IMR-90 (cell line): ENCODE results near the gene EIF3A. TPM values are rescaled to one million over a fixed set of nuclear protein-coding genes. Genes with fewer than 3 reads are reported as not detected.

ENCODE experiments used
- ATAC-seq: fragments of 200-7000 bp; cut with Tn5 transposase; 2 replicates; pipeline ENCODE4 v1.9.1; 2020; ENCODE audit warnings: low read depth, mild to moderate bottlenecking, moderate library complexity
- BruUV-seq: library from RNA; stranded (reverse); fragments of 400-500 nt; replicated peaks from 2 replicates; lab custom pipeline; 2021; lab: Mats Ljungman, UMichigan
- CTCF ChIA-PET: fragments of 300-600 bp; formaldehyde crosslinking; extraction: SDS; loops from one replicate; lab custom pipeline; 2021; ENCODE audit warnings: antibody characterized with exemption; lab: Yijun Ruan, JAX
- POLR2A ChIA-PET: fragments of 300-600 bp; sonication (Branson Sonifier 250); formaldehyde crosslinking; loops from one replicate; lab custom pipeline; 2022; ENCODE audit warnings: antibody characterized with exemption; ENCODE audit not compliant: unreplicated experiment; lab: Charles Lee
- DNase-seq: peaks from one replicate; pipeline ENCODE4 v3.0.0; 2013
- H2AFZ ChIP-seq: replicated peaks from 2 replicates; pipeline ENCODE3; 2013; ENCODE audit warnings: low read length, mild to moderate bottlenecking; ENCODE audit not compliant: poor library complexity
- H2AK5ac ChIP-seq: 2 replicates; pipeline ENCODE4 v1.6.1; 2013; ENCODE audit warnings: low read depth, low read length, inconsistent platforms
- H2AK9ac ChIP-seq: replicated peaks from 2 replicates; pipeline ENCODE3; 2013; ENCODE audit warnings: mild to moderate bottlenecking, low read depth, low read length, moderate library complexity; ENCODE audit not compliant: poor library complexity
- H2BK120ac ChIP-seq: 2 replicates; pipeline ENCODE4 v1.6.1; 2013; ENCODE audit warnings: low read depth, low read length, inconsistent platforms
- H2BK15ac ChIP-seq: 3 replicates; pipeline ENCODE4 v1.6.1; 2013; ENCODE audit warnings: low read depth, low read length, inconsistent platforms
- H2BK20ac ChIP-seq: 2 replicates; pipeline ENCODE4 v1.6.1; 2013; ENCODE audit warnings: low read depth, mild to moderate bottlenecking, inconsistent platforms, low read length, moderate library complexity
- H2BK5ac ChIP-seq: 2 replicates; pipeline ENCODE4 v1.6.1; 2013; ENCODE audit warnings: mild to moderate bottlenecking, low read depth, low read length, inconsistent platforms; ENCODE audit not compliant: poor library complexity, severe bottlenecking
- H3K14ac ChIP-seq: replicated peaks from 2 replicates; pipeline ENCODE4 v1.6.1; 2013; ENCODE audit warnings: low read depth, low read length, inconsistent platforms
- H3K18ac ChIP-seq: 2 replicates; pipeline ENCODE4 v1.6.1; 2013; ENCODE audit warnings: low read depth, low read length, control low read depth
- H3K23ac ChIP-seq: 2 replicates; pipeline ENCODE4 v1.6.1; 2013; ENCODE audit warnings: low read depth, low read length, inconsistent platforms
- H3K27ac ChIP-seq: 2 replicates; pipeline ENCODE4 v1.5.1; 2013; ENCODE audit warnings: mild to moderate bottlenecking, control low read depth, low read length; ENCODE audit not compliant: insufficient read depth
- H3K27me3 ChIP-seq: 2 replicates; pipeline ENCODE4 v1.6.1; 2013; ENCODE audit warnings: low read length; ENCODE audit not compliant: control insufficient read depth, insufficient read depth
- H3K36me3 ChIP-seq: 2 replicates; pipeline ENCODE4 v1.6.1; 2013; ENCODE audit warnings: low read length, mixed read lengths; ENCODE audit not compliant: control insufficient read depth, insufficient read depth
- H3K4ac ChIP-seq: 2 replicates; pipeline ENCODE4 v1.6.1; 2013; ENCODE audit warnings: low read depth, low read length, inconsistent platforms
- H3K4me1 ChIP-seq: 2 replicates; pipeline ENCODE4 v1.6.1; 2013; ENCODE audit warnings: low read length, mixed read lengths; ENCODE audit not compliant: control insufficient read depth, insufficient read depth
- H3K4me2 ChIP-seq: 2 replicates; pipeline ENCODE4 v1.6.1; 2013; ENCODE audit warnings: low read depth, mild to moderate bottlenecking, control low read depth, low read length, moderate library complexity
- H3K4me3 ChIP-seq: 2 replicates; pipeline ENCODE4 v1.5.1; 2013; ENCODE audit warnings: low read depth, mild to moderate bottlenecking, control low read depth, low read length, moderate library complexity; ENCODE audit not compliant: insufficient read depth
- H3K56ac ChIP-seq: 2 replicates; pipeline ENCODE4 v1.6.1; 2013; ENCODE audit warnings: low read length, inconsistent platforms; ENCODE audit not compliant: insufficient read depth; ENCODE audit errors: extremely low read depth
- H3K79me1 ChIP-seq, 2 experiments: 2 replicates each; pipeline ENCODE4 v1.6.1; 2013; ENCODE audit warnings: low read length in 2 of 2, inconsistent platforms in 1 of 2, low read depth in 1 of 2
- H3K9ac ChIP-seq: 2 replicates; pipeline ENCODE4 v1.6.1; 2013; ENCODE audit warnings: low read depth, low read length, control low read depth
- H3K9me1 ChIP-seq: 2 replicates; pipeline ENCODE4 v1.6.1; 2013; ENCODE audit warnings: low read length, inconsistent platforms; ENCODE audit not compliant: insufficient read depth
- H3K9me3 ChIP-seq: 2 replicates; pipeline ENCODE4 v1.6.1; 2013; ENCODE audit warnings: low read length; ENCODE audit not compliant: control insufficient read depth, insufficient read depth
- H4K20me1 ChIP-seq: 2 replicates; pipeline ENCODE4 v1.6.1; 2013; ENCODE audit warnings: low read length, inconsistent platforms; ENCODE audit not compliant: insufficient read depth
- H4K5ac ChIP-seq: 2 replicates; pipeline ENCODE4 v1.6.1; 2013; ENCODE audit warnings: mild to moderate bottlenecking, low read depth, low read length, control low read depth
- H4K8ac ChIP-seq, 2 experiments: 2 replicates each; pipeline ENCODE4 v1.6.1; 2013; ENCODE audit warnings: low read depth in 2 of 2, low read length in 2 of 2, control low read depth in 1 of 2, inconsistent platforms in 1 of 2
- H4K91ac ChIP-seq: 2 replicates; pipeline ENCODE4 v1.6.1; 2013; ENCODE audit warnings: low read depth, low read length, inconsistent platforms; ENCODE audit not compliant: insufficient read depth
- CEBPB ChIP-seq: IDR thresholded peaks from 2 replicates; pipeline ENCODE4 v1.6.1; 2012; ENCODE audit warnings: low read depth, low read length, improper control_type of control experiment
- CHD1 ChIP-seq: IDR thresholded peaks from 2 replicates; pipeline ENCODE4 v1.6.1; 2012; ENCODE audit warnings: low read depth, low read length, improper control_type of control experiment
- FOS ChIP-seq: fragments of 150-350 bp; IDR thresholded peaks from 2 replicates; pipeline ENCODE4 v1.6.1; 2016; ENCODE audit warnings: low read depth, low read length
- MAZ ChIP-seq: IDR thresholded peaks from 2 replicates; pipeline ENCODE4 v1.6.1; 2012; ENCODE audit warnings: low read depth, mild to moderate bottlenecking, low read length, improper control_type of control experiment, moderate library complexity, borderline replicate concordance
- MXI1 ChIP-seq: IDR thresholded peaks from 2 replicates; pipeline ENCODE4 v1.6.1; 2012; ENCODE audit warnings: low read depth, mild to moderate bottlenecking, low read length, moderate library complexity, borderline replicate concordance
- NFE2L2 ChIP-seq: fragments of 150-350 bp; IDR thresholded peaks from 2 replicates; pipeline ENCODE4 v1.6.1; 2016; ENCODE audit warnings: low read depth, mild to moderate bottlenecking, low read length
- RCOR1 ChIP-seq: IDR thresholded peaks from 2 replicates; pipeline ENCODE4 v1.6.1; 2012; ENCODE audit warnings: mild to moderate bottlenecking, low read length, improper control_type of control experiment; ENCODE audit not compliant: insufficient replicate concordance
- RFX5 ChIP-seq: IDR thresholded peaks from 2 replicates; pipeline ENCODE4 v1.8.0; 2012; ENCODE audit warnings: low read depth, mild to moderate bottlenecking, low read length, moderate library complexity
- WGBS, 2 experiments: methylation state at CpG; one replicate each; pipeline versions ENCODE4 v1.1.5 to v1.1.7; 2013; ENCODE audit warnings: missing lambda C conversion rate in 2 of 2; ENCODE audit not compliant: insufficient read length in 1 of 2; ENCODE audit errors: extremely low coverage in 2 of 2; 5-methylcytosine and 5-hydroxymethylcytosine counted together
- dilution Hi-C: fragments of 300-500 bp; cut with HindIII; formaldehyde crosslinking; loops from one replicate; pipeline ENCODE4 v1.14.3; 2018; ENCODE audit warnings: low sequenced_read_pairs; ENCODE audit not compliant: unreplicated experiment
- in situ Hi-C: fragments of 300-500 bp; cut with MboI; formaldehyde crosslinking; loops from 3 replicates; pipeline ENCODE4 v1.14.3; 2019; ENCODE audit warnings: low sequenced_read_pairs, inconsistent platforms, mixed read lengths
- intact Hi-C: fragments of 100-400 bp; cut with micrococcal nuclease; formaldehyde crosslinking; loops from 2 replicates; pipeline ENCODE4 v1.10.0; 2022
- polyA plus RNA-seq, 3 experiments: library from polyadenylated mRNA; depleted of rRNA; stranded (reverse); fragments of >200 nt; gene quantifications; 2 replicates each; pipeline ENCODE4 v1.2.3, GENCODE V29; 2012; ENCODE audit warnings: low replicate concordance in 1 of 3
- total RNA-seq: library from RNA; depleted of rRNA; stranded (reverse); fragments of >200 nt; gene quantifications from 2 replicates; pipeline ENCODE4 v1.2.3, GENCODE V29; 2012
- TF ChIP-seq, protein P1 (sequence below): fragments of 150-350 bp; IDR thresholded peaks from 2 replicates; pipeline ENCODE4 v1.6.1; 2016; ENCODE audit warnings: low read depth, mild to moderate bottlenecking, low read length, moderate library complexity, borderline replicate concordance
- TF ChIP-seq, protein P2 (sequence below): fragments of 150-350 bp; IDR thresholded peaks from 2 replicates; pipeline ENCODE4 v1.6.1; 2017; ENCODE audit warnings: mild to moderate bottlenecking, antibody characterized with exemption, low read length, low read depth
- TF ChIP-seq, protein P3 (sequence below): conservative IDR thresholded peaks from 2 replicates; pipeline ENCODE4 v1.5.1; 2012; ENCODE audit warnings: mild to moderate bottlenecking, low read depth, low read length, improper control_type of control experiment

The EIF3A gene
- total and polyA plus RNA-seq, 2 of the 4 experiments (the other 2 are of a cell fraction) = 49.6 to 145 TPM

DNA sequence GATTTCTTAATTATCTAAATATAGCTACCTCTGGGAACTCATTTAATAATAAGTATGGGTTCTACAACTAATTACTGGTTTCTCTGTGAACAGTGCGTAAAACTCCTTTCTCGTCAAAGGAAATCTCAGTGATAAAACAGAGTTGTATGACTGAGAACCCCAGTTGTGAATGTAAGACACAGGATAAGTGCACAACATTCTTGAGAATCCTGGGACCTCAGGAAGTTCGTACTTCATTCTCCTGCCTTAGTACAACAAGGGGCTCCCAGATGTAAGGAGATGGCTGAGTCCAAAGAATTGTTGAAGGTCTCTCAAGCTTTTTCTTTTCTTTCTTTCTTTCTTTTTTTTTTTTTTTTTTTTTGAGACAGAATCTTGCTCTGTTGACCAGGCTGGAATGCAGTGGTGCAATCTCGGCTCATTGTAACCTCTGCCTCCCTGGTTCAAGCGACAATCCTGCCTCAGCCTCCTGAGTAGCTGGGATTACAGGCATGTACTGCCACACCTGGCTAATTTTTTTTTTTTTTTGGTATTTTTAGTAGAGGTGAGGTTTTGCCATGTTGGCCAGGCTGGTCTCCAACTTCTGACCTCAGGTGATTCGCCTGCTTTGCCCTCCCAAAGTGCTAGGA, 35.8 kb upstream of the EIF3A start:
- peaks cover 8% of the 10 kb centered on the region for H4K20me1 ChIP-seq
- no peak overlapping the region for H3K4me3 ChIP-seq
- H4K91ac ChIP-seq = no peak overlapping the region
- in situ Hi-C loops = no loop called here
- POLR2A ChIA-PET = no interaction called here
- H3K79me1 ChIP-seq = peaks cover 4 to 30% of the 10 kb centered on the region in 2 experiments; a peak in 3 of 4 replicates
- no peak overlapping the region for H2BK20ac ChIP-seq
- H3K4ac ChIP-seq = no peak overlapping the region
- intact Hi-C loops = no loop called here
- H3K4me1 ChIP-seq = peaks cover 17% of the 10 kb centered on the region
- no peaks in the 10 kb centered on the region for H3K9me3 ChIP-seq
- H3K9me1 ChIP-seq = peaks cover 4% of the 10 kb centered on the region; the same call in 1 of the 2 replicates
- peak overlapping the region; percentile 48; the same call in 1 of the 2 replicates for H2AK5ac ChIP-seq
- H2AK9ac ChIP-seq = no peak overlapping the region
- H2AFZ ChIP-seq = no peak overlapping the region
- H3K56ac ChIP-seq = no peak overlapping the region
- no peak overlapping the region for H3K27ac ChIP-seq
- H3K36me3 ChIP-seq = peaks cover 36% of the 10 kb centered on the region
- no peak overlapping the region for H3K9ac ChIP-seq
- no peak overlapping the region for H4K5ac ChIP-seq
- BruUV-seq = no TSS peak
- H2BK120ac ChIP-seq = no peak overlapping the region
- 0 out of 2 replicates have a peak overlapping the region, but pooled peaks have one; percentile 9 for H3K18ac ChIP-seq
- H2BK5ac ChIP-seq = no peak overlapping the region
- TF ChIP-seq, protein P1, sequence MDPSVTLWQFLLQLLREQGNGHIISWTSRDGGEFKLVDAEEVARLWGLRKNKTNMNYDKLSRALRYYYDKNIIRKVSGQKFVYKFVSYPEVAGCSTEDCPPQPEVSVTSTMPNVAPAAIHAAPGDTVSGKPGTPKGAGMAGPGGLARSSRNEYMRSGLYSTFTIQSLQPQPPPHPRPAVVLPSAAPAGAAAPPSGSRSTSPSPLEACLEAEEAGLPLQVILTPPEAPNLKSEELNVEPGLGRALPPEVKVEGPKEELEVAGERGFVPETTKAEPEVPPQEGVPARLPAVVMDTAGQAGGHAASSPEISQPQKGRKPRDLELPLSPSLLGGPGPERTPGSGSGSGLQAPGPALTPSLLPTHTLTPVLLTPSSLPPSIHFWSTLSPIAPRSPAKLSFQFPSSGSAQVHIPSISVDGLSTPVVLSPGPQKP = no peak
- TF ChIP-seq CEBPB = no peak
- TF ChIP-seq MXI1 = no peak
- TF ChIP-seq, protein P2, sequence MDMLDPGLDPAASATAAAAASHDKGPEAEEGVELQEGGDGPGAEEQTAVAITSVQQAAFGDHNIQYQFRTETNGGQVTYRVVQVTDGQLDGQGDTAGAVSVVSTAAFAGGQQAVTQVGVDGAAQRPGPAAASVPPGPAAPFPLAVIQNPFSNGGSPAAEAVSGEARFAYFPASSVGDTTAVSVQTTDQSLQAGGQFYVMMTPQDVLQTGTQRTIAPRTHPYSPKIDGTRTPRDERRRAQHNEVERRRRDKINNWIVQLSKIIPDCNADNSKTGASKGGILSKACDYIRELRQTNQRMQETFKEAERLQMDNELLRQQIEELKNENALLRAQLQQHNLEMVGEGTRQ = no peak
- TF ChIP-seq FOS = no peak
- no peak for TF ChIP-seq MAZ
- no peak for TF ChIP-seq CHD1
- TF ChIP-seq, protein P3, sequence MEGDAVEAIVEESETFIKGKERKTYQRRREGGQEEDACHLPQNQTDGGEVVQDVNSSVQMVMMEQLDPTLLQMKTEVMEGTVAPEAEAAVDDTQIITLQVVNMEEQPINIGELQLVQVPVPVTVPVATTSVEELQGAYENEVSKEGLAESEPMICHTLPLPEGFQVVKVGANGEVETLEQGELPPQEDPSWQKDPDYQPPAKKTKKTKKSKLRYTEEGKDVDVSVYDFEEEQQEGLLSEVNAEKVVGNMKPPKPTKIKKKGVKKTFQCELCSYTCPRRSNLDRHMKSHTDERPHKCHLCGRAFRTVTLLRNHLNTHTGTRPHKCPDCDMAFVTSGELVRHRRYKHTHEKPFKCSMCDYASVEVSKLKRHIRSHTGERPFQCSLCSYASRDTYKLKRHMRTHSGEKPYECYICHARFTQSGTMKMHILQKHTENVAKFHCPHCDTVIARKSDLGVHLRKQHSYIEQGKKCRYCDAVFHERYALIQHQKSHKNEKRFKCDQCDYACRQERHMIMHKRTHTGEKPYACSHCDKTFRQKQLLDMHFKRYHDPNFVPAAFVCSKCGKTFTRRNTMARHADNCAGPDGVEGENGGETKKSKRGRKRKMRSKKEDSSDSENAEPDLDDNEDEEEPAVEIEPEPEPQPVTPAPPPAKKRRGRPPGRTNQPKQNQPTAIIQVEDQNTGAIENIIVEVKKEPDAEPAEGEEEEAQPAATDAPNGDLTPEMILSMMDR = no peak
- TF ChIP-seq RCOR1 = no peak
- TF ChIP-seq RFX5 = no peak
- TF ChIP-seq NFE2L2 = no peak
- H3K27me3 ChIP-seq = no peaks in the 10 kb centered on the region
- DNase-seq = no peak
- no peak overlapping the region for H3K4me2 ChIP-seq
- 0 out of 3 replicates have a peak overlapping the region, but pooled peaks have one; percentile 35 for H2BK15ac ChIP-seq
- dilution Hi-C loops = no loop called here
- H3K23ac ChIP-seq = no peak overlapping the region
- peak overlapping the region; percentile 28; the same call in 1 of the 2 replicates for H3K14ac ChIP-seq
- peak overlapping the region in 1 of 2 experiments; percentile 19; a peak in 1 of 4 replicates for H4K8ac ChIP-seq
- no peak for ATAC-seq
- WGBS, 2 experiments = no CpG with 5 or more reads among the region's 6 CpGs
- CTCF ChIA-PET = interaction anchor here (0.5 kb wide), 1 partner anchor 80 kb away, joined by 5 read pairs; no protein-coding TSS in a partner anchor
